CD1c-positive myeloid dendritic cell (primary cell): Measurements from ENCODE around the gene COL4A2.

ENCODE experiments used
- DNase-seq: peaks from one replicate; pipeline ENCODE4 v3.0.0-alpha.2; 2016; ENCODE audit errors: extremely low spot score

COL4A2 gene

GRCh38 chr13:110339975-110340550 lies 33.0 kb downstream of the COL4A2 start:
- DNase-seq, result no peak

DNA sequence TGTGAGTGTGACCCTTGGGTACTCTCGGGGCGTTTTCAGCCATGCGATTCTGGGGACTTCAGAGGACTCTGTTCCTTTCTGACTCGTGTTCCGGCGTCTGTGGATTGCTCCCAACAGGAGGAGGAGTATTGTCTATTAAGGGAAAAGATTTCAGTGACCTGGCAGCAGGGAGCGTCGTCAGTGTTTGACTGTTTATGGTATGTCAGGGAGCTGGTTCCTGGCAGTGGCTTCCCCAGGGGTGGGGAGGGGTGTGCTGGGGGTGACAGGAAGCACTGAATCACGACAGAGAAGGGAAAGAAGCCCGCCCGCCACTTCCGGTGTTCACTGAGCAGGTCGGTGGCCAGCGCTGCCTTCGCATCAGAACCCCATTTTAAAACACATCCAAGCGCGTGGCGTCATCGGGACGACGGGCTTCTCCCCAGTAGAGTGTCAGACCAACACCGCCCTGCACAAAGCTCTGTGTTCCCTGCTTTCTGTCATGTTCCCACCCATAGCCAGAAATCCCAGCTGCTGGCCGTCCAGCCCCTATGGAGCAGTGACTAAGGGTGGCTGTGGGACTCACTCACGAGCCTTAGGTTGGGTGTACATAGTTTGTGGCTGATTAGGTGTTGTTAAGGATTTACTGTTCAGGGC lies 33.8 kb downstream of the COL4A2 start:
- DNase-seq, result peak; percentile 48

GRCh38 chr13:110341445-110342244 lies 34.6 kb downstream of the COL4A2 start:
- peak; percentile 76 for DNase-seq

DNA sequence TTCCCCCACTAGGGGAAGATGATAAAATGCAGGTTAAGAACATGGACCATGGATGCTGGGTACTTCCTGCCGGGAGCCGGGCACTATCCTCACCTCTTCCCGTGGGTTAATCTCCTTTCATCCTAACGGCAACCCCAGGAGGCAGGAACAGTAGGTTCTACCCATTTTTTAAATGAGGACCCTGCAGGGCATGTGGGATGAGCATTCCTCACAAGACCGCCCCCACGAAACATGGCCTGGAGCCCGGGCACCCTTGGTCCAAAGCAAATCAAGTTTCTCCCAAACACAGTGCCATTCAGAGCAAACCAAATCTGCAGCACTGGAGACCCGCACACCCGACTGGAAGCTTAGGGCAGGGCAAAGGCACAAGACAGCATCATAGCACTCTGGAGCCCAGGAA lies 35.4 kb downstream of the COL4A2 start:
- no peak for DNase-seq

- no peak for DNase-seq
Measured at GRCh38 chr13:110343241-110343865, 36.3 kb downstream of the COL4A2 start.

DNA sequence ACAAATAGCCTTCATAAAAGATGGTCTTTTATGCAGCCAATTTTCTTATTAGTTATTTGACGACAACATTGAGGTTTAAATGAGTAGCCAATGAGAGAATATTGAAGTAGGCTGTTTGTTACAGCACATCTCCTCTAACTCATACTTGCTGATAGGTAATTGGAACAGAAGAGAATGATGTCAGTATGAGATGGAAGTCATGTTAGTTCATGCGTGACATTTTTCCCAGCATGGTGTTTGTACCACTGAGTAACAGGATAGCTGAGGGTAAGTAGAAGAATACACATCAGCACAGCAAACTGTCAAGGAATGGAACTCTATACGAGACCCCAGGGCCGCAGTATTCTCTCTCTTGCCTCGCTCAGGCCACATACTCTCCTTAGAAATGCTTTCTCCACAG lies 37.2 kb downstream of the COL4A2 start:
- no peak for DNase-seq

DNA sequence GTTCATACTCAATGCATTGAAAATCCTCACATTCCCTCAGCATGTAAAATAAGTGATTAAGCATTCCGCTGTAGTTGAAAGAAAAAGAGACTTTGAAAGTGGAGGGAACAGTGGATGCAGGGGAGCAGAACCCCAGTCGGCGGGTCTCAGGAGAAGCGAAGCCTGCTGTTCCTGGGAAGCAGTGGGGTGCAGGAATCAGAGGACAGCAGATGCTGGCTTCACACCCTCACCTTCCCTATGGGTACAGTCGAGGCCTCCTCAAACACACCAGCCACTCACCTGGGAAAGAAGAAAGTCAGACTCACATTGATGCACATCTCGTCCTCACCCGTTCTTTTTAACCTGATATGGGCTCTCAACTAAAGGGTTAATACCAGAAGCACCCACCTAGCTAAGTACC lies 38.2 kb downstream of the COL4A2 start:
- DNase-seq, result no peak

DNA sequence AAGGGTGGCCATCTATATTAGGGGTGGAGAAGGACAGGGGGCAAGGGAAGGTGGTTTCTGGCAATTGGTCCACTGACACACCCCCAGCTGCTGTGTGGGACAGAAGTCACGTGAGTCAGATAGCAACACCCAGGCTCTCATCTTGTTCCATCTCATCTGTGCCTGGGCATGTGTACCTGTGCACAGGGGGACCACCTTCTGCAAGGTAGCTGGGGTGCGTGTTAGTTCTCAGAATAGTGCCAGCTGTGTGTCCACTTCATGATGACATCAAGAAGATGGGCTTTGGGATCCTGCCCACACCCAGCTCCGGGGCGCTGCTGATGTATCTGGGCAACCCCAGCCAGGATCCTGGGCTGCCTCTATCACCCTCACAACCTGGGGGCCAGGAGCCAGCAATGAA lies 38.6 kb downstream of the COL4A2 start:
- no peak for DNase-seq

- no peak for DNase-seq
Measured at GRCh38 chr13:110346661-110347067, 39.6 kb downstream of the COL4A2 start.

DNA sequence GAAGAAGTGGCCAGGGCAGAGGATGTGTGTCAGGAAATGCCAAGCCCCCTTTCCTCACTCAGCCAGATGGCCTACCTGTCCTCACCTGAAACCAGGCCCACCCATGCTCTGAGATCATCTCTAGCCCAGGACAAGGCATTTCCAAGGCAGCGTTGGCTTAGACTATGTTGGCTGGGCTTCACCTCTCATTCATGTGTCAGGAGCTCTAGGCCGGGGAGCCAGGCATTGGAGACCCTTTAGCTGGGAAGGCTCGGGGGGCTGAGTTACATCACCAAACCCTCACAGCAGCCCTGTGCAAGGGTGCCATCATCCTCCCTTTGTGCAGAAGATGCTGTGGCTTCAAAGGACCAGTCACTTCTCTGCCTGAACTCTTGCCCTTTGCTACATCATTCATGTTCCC lies 40.0 kb downstream of the COL4A2 start:
- no peak for DNase-seq

GRCh38 chr13:110347535-110348308 lies 40.6 kb downstream of the COL4A2 start:
- no peak for DNase-seq

- no peak for DNase-seq
Measured at GRCh38 chr13:110348309-110349105, 41.4 kb downstream of the COL4A2 start.

DNA sequence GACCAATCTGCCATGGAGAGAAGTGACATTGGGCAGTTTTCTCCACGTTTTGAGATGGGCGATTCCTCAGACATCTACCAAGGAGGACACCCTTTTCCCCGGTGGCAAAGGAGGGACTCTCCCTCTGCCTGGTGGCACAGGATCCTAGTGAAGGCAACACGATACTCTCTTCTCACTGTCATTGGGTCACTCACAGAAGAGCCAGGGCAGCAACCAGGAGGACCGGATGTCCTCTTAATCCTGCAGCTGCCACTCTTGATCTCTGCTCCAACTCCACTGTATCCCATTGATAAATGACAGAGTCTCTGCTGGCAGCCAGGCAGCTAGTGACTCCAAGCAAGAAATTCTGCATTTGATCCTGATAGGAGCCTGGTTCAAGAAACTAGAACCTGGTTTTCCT lies 42.2 kb downstream of the COL4A2 start:
- no peak for DNase-seq

DNA sequence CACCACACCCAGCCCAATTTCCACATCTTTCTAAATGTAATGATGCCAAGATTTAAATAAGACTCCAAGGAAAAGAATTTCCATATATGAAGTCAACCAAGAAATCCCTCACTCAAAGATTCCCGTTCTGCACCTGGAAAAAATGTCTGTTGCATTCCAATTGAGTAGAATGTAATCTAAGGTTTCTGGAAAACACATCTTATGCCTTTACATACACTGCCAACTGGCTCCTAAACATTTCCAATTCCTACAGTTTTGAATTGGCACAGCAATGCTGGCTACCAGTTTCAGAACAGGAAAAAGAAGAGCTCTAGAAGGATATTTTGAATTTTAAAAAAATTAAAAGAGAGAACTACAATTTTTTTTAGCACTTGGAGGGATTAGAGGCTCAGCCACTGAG lies 43.0 kb downstream of the COL4A2 start:
- no peak for DNase-seq

DNA sequence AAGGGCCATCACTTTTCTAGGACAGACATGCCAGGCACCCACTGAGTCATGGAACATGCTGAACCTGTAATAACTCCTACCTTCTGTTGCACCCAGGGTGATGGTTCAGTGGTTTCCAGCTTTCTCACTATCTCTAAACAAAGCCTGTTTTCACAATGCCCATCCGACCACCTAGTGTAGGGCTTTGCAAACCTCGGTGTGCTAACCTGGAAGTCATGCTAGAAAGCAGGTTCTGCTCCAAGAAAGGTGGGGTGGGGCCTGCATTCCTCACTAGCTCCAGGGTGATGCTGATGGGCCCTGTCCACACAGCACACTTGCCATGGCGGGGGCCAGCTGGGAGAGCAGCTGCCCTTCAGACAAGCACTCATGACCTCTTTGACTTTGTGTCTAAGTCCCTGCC lies 43.4 kb downstream of the COL4A2 start:
- no peak for DNase-seq

DNA sequence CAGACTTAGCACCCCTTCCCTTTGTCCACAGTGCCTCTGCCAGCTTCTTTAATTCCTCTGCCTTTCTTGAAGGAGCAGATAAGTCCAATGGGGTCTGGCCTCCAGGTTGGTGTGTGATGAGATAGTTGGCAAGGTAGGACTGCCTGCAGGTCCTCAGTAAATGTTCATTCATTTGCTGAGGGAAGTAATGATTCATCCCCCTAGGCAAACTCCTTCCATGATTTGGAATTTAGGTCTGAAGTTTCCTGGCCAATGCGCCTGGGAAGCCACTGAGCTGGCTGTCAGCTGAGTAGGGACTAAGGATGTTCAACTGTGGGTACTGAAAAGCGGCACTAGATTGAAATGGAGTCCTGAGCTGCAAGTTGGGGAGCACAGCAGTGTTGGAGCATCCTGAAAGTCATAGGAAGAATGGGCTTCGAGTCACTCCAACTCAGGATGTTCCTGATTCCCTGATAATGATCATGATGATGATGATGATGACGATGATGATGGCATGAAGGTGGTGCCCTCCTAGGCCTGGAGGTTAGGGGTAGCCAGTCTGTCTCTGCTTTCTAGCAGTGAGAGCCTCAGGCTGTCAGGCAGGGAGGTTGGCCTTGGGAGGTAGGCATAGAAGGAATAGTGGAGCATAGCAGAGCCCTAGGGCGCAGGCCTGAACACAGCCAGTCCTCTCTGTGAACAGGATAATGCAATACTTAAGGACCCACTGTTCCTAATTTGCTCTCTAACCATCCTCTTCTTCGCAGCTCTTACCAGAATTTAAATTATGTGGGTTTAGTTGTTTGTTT lies 44.7 kb downstream of the COL4A2 start:
- DNase-seq, result no peak

- DNase-seq, result no peak
Measured at GRCh38 chr13:110352735-110353134, 45.7 kb downstream of the COL4A2 start.

GRCh38 chr13:110353339-110353977 lies 46.4 kb downstream of the COL4A2 start:
- no peak for DNase-seq

DNA sequence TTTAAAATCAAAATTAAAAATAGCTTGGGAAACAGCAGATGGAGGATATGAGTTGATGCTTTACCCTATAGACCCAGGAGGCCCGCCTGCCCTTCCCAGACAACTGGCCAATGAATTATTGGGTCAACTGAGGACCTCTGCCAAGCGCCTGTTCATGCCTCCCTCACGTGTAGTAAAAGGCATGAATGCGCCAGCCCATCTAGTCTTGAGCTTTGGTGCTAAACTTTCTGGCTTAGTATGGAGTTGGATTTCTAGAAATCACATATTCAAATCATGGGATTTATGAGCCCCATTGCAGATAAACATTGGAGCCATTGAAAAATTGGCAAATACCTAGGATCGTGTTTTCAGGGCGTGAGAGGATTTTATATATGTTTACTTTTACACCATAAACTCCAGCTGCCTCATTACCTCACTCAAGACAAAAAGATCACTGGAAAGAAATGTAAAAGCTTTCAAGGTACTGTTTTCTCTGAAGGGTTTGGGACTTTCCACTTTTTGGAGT lies 47.1 kb downstream of the COL4A2 start:
- no peak for DNase-seq
